AG09319 (cell line): ENCODE results near the gene ST3GAL5.
"Not testable (repeated sequence)": the region's sequence is repeated elsewhere in the genome, so short reads cannot be mapped to it uniquely, and the experiment has no call there.

Experiments used
- DNase-seq: peaks from one replicate; pipeline ENCODE4 v3.0.0-alpha.2; 2010; ENCODE audit warnings: low read depth; ENCODE audit errors: extremely low read depth
- TF ChIP-seq, protein P1 (sequence below): IDR thresholded peaks from 2 replicates; pipeline ENCODE4 v1.5.1; 2011; ENCODE audit warnings: low read depth, mild to moderate bottlenecking, inconsistent platforms, low read length, moderate library complexity

Gene ST3GAL5

DNA sequence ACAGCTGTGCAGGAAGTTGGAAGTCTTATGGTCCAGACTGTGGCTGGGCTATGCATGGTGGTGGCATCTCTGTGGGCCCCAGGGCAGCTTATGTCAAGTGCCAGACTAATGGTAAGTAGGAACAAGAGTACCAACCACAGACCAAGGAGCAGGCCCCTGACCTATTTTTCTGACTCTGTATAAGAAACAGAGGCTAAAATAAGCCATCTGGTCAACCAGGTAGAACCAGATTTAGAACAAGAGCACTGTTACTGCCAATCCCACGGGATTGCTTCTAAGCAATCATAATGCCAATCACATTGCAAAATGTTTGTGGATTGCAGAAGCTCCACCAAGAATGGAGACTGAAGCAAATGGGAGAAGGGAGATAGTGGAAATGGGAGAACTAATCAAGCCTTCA lies 11.1 kb upstream of the ST3GAL5 start:
- DNase-seq, result no peak
- TF ChIP-seq, protein P1, sequence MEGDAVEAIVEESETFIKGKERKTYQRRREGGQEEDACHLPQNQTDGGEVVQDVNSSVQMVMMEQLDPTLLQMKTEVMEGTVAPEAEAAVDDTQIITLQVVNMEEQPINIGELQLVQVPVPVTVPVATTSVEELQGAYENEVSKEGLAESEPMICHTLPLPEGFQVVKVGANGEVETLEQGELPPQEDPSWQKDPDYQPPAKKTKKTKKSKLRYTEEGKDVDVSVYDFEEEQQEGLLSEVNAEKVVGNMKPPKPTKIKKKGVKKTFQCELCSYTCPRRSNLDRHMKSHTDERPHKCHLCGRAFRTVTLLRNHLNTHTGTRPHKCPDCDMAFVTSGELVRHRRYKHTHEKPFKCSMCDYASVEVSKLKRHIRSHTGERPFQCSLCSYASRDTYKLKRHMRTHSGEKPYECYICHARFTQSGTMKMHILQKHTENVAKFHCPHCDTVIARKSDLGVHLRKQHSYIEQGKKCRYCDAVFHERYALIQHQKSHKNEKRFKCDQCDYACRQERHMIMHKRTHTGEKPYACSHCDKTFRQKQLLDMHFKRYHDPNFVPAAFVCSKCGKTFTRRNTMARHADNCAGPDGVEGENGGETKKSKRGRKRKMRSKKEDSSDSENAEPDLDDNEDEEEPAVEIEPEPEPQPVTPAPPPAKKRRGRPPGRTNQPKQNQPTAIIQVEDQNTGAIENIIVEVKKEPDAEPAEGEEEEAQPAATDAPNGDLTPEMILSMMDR, result no peak

DNA sequence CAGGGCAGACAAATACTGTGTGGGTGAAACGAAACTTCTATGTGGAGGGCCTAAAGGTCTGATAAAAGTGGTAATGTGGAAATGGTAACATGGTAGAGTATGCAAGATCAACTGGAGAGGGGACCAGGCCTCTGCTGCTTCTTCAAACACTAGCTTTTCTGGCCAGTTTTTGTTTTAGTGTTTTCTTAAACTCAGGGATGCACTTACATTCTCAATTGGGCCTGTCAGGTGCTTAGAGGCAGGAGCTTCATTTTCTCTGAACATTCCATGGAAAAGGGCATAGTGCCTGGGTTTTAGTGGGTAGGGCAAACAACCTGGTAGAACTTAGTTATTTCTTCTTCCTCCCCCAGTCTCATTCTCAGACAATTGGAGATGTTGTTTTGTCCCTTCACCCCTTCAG lies 10.5 kb upstream of the ST3GAL5 start:
- TF ChIP-seq, protein P1, result no peak
- no peak for DNase-seq

DNA sequence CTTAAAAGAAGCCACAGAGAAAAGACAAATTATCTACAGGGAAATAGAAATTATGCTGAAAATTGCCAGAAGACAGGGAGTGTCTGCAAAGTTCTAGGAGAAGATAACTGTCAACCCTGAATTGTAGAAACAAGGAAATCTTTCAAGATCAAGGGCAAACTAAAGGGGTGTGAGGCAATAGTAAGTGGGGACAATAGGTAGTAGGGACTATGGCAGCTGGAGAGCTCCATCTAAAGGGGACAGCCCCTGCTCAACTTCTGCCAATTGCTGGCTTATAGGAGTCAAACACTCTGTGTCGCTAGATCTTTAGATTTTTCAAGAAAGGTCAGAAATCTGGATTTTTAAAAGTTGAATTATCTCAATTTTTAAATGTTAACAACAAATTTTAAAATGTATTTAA lies 10.1 kb upstream of the ST3GAL5 start:
- TF ChIP-seq, protein P1, result no peak
- DNase-seq, result no peak

DNA sequence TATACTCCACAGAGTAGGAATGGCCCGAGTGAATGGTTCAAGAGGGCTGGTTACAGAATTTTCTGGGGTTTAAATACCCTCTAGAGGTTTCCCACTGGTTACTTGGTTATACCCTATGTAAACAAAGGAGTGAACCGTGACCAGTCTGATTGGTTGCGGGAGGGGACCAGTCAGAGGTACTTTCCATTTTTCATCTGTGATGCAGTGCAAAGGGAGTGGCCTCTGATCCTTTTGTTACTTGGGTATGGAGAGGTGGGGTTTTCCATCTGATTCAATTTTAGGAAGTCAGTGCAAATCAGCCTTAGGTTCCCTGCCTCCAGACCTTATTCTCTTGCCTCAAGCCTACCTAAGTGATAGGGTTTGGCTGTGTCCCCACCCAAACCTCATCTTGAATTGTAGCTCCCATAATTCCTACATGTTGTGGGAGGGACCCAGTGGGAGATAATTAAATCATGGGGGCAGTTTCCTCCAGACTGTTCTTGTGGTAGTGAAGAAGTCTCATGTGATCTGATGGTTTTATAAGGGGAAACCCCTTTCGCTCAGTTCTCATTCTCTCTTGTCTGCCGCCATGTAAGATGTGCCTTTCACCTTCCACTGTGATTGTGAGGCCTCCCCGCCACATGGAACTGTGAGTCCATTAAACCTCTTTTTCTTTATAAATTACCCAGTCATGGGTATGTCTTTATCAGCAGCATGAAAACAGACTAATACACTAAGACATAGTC lies 5.9 kb upstream of the ST3GAL5 start:
- not testable (repeated sequence) for DNase-seq

DNA sequence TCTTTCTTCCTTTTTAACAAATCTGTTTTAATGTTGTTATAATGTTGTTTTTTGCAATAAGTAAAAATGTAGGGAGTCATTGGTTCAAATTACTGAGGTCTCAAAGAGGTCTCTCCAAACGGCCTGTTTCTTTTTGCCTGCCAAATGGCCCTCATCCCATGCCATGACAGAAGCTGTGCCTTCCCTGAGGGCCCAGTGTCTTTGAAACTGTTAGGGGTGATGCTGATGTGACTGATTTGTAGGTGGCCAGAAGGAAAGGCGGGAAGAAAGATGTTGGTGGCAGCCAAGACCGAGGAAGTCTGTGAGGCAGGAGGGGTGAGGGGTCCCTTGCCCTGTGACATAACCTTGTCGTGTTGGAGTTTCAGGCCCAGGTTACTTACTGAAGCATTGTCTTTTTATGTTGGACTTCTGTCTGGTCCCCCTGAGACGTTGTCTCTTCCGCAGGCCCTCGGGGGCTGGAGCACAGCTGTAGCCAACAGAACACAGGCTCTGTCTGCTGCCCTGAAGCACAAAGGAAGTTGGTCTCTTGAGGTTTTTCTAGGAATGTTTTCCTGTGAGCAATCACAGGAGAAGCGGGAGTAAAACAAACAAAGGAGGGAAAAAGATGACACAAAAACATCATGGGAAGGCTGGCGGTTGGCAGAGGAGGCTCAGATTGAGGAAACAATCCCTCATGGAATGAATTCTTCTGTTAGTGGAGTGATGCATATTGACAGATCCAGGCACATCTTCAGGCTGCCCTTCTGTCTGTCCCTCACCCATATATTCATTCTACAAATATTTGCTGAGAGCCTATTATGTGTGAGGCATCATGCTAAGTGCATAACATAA lies 4.9 kb upstream of the ST3GAL5 start:
- no peak for DNase-seq
- TF ChIP-seq, protein P1, result no peak

DNA sequence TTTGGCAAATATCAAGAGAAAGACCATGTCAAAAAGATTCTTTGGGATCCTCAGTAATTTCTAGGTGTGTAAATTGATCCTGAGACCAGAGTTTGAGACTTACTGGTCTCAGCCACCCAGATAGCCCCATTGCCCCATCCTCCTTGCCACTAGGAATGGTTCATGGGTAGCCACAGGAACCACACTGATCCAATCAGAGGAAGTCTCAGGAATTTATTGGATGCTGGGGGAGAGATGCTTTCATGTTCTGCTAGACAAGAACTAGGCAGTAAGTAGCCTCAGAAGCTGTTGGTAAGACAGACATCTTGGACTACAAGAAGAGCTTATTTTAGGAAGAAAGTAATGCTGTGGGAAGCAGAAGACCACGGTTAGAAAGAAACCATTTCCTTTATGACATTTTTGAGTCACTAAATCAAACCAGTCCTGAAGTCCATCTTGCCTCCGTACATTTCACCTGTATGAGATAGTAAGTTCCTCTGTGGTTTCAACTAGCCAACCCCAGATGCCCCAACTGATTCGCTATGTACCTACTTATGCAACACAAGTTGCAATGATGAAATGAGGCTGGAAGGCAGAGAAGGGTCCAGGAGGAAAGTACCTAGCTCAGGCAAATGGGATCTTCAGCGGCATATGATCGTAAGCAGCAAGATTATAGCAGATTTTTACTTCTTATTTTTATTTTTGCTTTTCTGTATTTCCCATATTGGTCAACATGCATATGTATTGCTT lies 3.6 kb upstream of the ST3GAL5 start:
- no peak for DNase-seq
- TF ChIP-seq, protein P1, result no peak

DNA sequence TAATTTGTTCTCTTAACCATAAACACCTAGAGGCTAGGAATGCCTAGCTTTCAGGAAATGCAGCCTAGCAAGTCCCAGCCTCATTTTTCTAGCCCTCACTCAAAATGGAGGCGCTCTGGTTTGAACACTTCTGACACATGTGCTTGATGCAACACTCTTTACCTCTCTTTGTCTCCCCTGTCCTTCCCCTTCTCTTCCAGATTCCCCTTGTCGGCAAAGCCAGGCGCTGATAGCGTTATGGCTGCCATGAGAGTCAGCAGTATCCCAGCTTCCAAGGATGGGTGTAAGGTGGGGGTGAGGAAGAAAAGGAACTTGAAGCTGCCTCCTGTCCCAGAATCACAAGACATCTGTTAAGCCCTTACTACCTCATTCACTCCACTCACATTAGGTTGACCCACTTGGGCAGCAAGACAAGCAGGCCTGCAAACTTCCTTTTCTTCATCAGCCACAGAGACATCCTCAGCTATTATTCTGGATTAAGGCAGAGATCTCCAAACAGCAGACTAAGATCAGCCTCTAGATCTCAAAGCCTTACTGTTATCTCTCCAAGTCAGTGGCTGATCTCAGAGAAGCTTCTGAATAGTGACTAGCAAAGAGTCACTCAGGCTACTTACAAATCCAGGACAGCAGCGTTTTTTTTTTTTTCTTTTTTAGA lies 1.9 kb upstream of the ST3GAL5 start:
- no peak for DNase-seq
- TF ChIP-seq, protein P1, result no peak
